ENCODE results near the gene RAPGEF4.

The RAPGEF4 gene

DNA sequence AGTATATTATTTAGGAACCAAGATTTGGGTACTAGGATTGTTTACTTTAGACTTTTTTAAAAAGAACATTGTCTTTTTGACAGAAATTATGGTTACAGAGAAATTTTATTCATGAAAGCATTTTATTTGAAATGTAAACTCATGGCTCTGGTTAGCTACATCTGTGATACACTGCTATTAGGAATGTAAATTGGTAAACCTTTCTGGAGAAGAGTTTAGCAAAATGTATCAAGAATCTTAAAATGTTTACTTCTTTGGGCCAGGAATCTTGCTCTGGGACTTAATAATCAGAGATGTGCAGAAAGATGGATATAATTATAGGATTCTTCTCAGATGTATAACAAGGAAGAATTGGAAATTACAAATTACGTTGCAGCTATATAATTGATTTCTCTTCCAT, 359.7 kb downstream of the RAPGEF4 start:
- DNase-seq (ENCODE audit: low read depth), result no peak

DNA sequence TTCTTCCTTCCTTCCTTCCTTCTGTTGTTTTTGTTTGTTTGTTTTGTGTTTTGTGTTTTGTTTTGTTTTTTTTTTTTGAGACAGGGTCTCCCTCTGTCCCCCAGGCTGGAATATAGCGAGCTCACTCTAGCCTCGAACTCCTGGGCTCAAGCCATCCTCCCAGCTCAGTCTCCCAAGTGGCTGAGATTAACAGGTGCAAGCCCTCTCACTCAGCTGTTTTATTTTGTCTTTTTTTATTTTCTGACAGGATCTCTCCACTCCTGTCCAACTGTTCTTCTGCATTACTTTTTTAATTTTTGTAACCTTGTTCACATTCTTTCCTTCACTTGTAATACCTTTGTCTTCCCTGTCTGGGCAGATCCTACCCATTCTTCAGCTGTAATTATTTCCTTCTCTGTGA, 363.6 kb downstream of the RAPGEF4 start:
- DNase-seq (ENCODE audit: low read depth), result no peak

DNA sequence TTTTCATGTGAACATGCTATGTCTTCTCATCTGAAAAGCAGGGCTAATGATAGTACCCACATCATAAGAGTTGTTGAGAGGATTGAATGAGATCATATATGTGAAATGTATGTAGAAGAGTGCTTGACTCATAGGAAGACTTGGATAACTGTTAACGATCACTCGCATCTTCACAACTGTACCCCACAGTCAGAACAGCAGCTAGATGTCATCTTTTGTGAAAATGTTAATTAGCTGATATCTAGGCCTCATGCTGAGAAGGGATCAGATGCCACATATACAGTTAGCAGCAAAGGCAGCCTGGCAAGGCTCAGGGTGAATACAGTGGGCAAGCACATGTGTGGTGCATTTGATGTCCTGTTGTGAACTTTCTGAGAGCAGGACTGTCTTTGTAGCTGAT, 364.2 kb downstream of the RAPGEF4 start:
- DNase-seq (ENCODE audit: low read depth), result no peak

DNA sequence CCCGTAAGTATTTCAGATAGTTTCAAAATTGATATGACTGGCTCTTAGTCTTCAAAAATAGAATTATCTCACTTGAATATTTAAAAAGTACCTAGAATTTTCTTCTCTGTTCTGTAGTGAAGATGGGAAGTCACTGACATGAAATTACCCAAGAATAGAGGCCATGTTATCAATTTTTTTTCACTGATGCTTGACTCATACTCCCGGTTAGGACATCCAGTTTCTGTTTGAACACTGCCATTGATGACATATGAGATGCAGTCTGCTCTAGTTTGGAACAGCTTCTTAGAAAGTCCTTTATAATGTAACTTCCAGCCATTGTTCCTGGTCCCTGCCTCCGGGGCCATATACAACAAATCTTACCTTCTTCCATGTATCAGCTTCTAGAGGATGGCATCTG, 366.0 kb downstream of the RAPGEF4 start:
- DNase-seq (ENCODE audit: low read depth), result no peak

All from activated T-helper 9 cell treated with anti-CD3 and anti-CD28 coated beads, Interleukin-2, amount 50 U/mL, for 16 hours (primary cell).